GM08714 (cell line): ENCODE results near the gene ADRA2B.
"Not testable (repeated sequence)": the region's sequence is repeated elsewhere in the genome, so short reads cannot be mapped to it uniquely, and the experiment has no call there.

ENCODE experiments used
- H3K4me3 ChIP-seq: fragments of 200-500 bp; sonication (Bioruptor generic); 2 replicates; pipeline ENCODE4 v1.5.1; 2014; ENCODE audit warnings: mild to moderate bottlenecking, low read length, inconsistent platforms
- ZNF274 ChIP-seq: IDR thresholded peaks from 2 replicates; pipeline ENCODE4 v1.6.1; 2012; ENCODE audit warnings: mild to moderate bottlenecking, low read depth, low read length

ADRA2B gene

GRCh38 chr2:96145848-96146152 is 29.4 kb upstream of the ADRA2B start:
- H3K4me3 ChIP-seq = peak overlapping the region; percentile 33; the same call in 1 of the 2 replicates
- TF ChIP-seq ZNF274 = no peak

- H3K4me3 ChIP-seq = peak within 1 kb of the TSS; percentile 80
- no peak for TF ChIP-seq ZNF274
These were observed 28.9 kb upstream of the ADRA2B start, which contains the start of gene DUSP2 for GRCh38 chr2:96145036-96145847. TSS of gene DUSP2 (minus strand) at chr2:96145440. CDS start at chr2:96145354, 86 bp downstream.

- peak overlapping the region; percentile 80 for H3K4me3 ChIP-seq
- TF ChIP-seq ZNF274 = no peak
These were observed 28.2 kb upstream of the ADRA2B start for GRCh38 chr2:96144481-96145035.

GRCh38 chr2:96143848-96144480 is 27.6 kb upstream of the ADRA2B start:
- peak overlapping the region; percentile 80 for H3K4me3 ChIP-seq
- no peak for TF ChIP-seq ZNF274

GRCh38 chr2:96143231-96143847 is 27.0 kb upstream of the ADRA2B start:
- peak overlapping the region; percentile 80 for H3K4me3 ChIP-seq
- TF ChIP-seq ZNF274 = no peak

GRCh38 chr2:96142217-96143113 is 26.1 kb upstream of the ADRA2B start:
- no peak for TF ChIP-seq ZNF274
- H3K4me3 ChIP-seq = peak overlapping the region; percentile 80

GRCh38 chr2:96141624-96141967 is 25.2 kb upstream of the ADRA2B start:
- H3K4me3 ChIP-seq = not testable (repeated sequence)

GRCh38 chr2:96140941-96141623 is 24.7 kb upstream of the ADRA2B start:
- no peak for TF ChIP-seq ZNF274
- H3K4me3 ChIP-seq = no peak overlapping the region

GRCh38 chr2:96139181-96139758 is 22.9 kb upstream of the ADRA2B start:
- no peak for TF ChIP-seq ZNF274

GRCh38 chr2:96138179-96139145 is 22.1 kb upstream of the ADRA2B start, which contains the start of gene ASTL:
TSS of gene ASTL (minus strand) at chr2:96138502. CDS start at chr2:96138436, 66 bp downstream.
- H3K4me3 ChIP-seq = no peak within 1 kb of the TSS
- no peak for TF ChIP-seq ZNF274

More at GRCh38 chr2:96139181-96139758, 22.9 kb upstream of the ADRA2B start:
- H3K4me3 ChIP-seq = no peak overlapping the region

- no peak overlapping the region for H3K4me3 ChIP-seq
- no peak for TF ChIP-seq ZNF274
These were observed 21.2 kb upstream of the ADRA2B start for GRCh38 chr2:96137321-96138178.
